Ishikawa (cell line): ENCODE measurements around the gene GARNL3.

Source experiments
- CEBPB ChIP-seq: IDR thresholded peaks from 2 replicates; pipeline ENCODE4 v1.6.1; 2012
- CREB1 ChIP-seq: IDR thresholded peaks from 2 replicates; pipeline ENCODE4 v1.6.1; 2012; ENCODE audit warnings: low read depth
- EGR1 ChIP-seq: IDR thresholded peaks from 2 replicates; pipeline ENCODE4 v1.6.1; 2012
- EP300 ChIP-seq: IDR thresholded peaks from 2 replicates; pipeline ENCODE4 v1.6.1; 2012; ENCODE audit warnings: borderline replicate concordance
- FOXM1 ChIP-seq: IDR thresholded peaks from 2 replicates; pipeline ENCODE4 v1.6.1; 2012; ENCODE audit warnings: low read depth, borderline replicate concordance
- MAX ChIP-seq: IDR thresholded peaks from 2 replicates; pipeline ENCODE4 v1.6.1; 2012
- RAD21 ChIP-seq: IDR thresholded peaks from 2 replicates; pipeline ENCODE4 v1.6.1; 2012; ENCODE audit warnings: low read depth
- REST ChIP-seq: IDR thresholded peaks from 2 replicates; pipeline ENCODE4 v1.6.1; 2012; ENCODE audit warnings: low read depth, mild to moderate bottlenecking
- TAF1 ChIP-seq: IDR thresholded peaks from 2 replicates; pipeline ENCODE4 v1.6.1; 2012; ENCODE audit warnings: low read depth, mild to moderate bottlenecking
- TCF12 ChIP-seq: IDR thresholded peaks from 2 replicates; pipeline ENCODE4 v1.6.1; 2012; ENCODE audit warnings: low read depth
- TEAD4 ChIP-seq: IDR thresholded peaks from 2 replicates; pipeline ENCODE4 v1.6.1; 2012
- USF1 ChIP-seq: IDR thresholded peaks from 2 replicates; pipeline ENCODE4 v1.6.1; 2012
- YY1 ChIP-seq: IDR thresholded peaks from 2 replicates; pipeline ENCODE4 v1.6.1; 2012; ENCODE audit warnings: low read depth
- ZBTB7A ChIP-seq: IDR thresholded peaks from 2 replicates; pipeline ENCODE4 v1.6.1; 2012; ENCODE audit warnings: low read depth

- TF ChIP-seq ZBTB7A (no peak), EP300 (no peak), CREB1 (no peak), CEBPB (no peak), YY1 (no peak), EGR1 (no peak), REST (no peak), MAX (no peak), FOXM1 (no peak), RAD21 (no peak), TAF1 (no peak), USF1 (no peak), TEAD4 (no peak), TCF12 (no peak)
These were observed 100.9 kb downstream of the GARNL3 start for GRCh38 chr9:127365461-127365860.
